Measurements from ENCODE around the gene RBBP8NL. TPM values are rescaled to one million over a fixed set of nuclear protein-coding genes. Genes with fewer than 3 reads are reported as not detected.

The RBBP8NL gene
- total RNA-seq, 2 experiments from 2014 or later: not detected

DNA sequence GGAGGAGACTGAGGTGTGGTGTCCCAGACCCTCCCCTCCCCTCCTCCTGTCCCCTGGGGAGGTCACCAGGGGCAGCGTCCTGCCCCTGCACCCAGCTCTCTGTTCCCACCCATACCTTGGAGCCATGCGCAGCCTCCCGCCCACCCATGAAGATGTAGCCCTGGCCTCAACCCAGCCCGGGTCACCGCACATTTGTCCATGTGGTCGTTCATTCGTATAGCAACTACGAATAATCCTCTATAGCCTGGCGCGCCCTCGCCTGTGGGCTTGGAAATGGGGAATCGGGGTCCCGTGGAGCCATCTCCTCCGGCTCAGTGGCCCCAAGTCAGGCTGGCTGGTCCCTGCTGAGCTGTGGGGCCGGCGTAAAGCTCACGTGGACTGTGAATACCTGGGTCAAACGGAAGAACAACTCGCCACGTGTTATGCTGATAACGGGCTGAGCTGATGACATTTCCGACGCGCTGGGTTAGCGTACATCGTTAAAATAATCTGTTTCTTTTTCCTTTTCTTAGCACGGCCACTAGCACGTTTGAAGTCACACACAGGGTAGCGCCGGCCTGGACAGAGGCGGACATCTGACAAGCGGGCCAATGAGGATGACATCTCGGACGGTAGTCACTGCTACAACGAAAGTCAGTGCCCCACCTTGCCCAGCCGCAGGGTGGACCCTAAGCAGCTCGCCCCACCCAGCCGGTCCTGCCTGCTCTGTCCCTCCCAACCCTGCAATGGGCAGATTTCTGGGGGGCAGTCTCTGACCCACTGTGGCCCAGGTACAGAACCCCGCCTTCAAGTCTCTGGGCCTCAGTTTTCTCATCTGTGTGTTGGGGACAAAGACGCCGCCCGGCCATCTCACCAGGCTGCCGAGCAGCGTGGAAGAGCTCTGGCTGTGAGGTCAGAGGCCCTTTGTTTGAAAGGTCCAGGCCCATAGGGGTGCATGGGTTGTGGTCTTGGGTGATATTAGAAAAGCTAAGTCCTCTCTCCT, 19.8 kb upstream of the RBBP8NL start:
- CTCF ChIA-PET: no interaction called here
- H3K4me1 Mint-ChIP-seq (ENCODE audit: low read depth): no peaks in the 10 kb centered on the region

DNA sequence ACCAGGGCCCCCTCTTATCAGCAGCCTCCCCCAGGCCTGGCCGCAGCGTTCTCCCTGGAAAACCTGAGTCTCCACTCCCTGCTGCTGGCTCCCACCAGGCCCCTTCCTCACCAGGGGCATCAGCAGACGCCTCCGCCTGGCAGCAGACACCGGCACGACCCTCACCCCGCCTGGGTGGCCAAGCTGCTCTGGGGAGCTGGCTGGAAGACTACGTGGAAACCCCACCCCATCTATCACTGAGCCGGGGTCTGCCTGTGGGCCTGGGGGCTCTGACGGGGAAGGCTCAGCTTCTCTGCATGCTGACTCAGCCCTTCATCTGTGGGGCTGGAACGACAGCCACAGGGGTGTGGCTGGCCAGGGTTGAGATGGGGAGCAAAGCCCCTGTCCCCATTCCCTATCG, 19.1 kb upstream of the RBBP8NL start:
- Histone ChIP-seq H3K27ac (ENCODE audit: low read depth in 1 of 2, low read length in 2 of 2) (no peak overlapping the region), H3K36me3 (ENCODE audit: insufficient read depth, low read length) (no peaks in the 10 kb centered on the region), H3K27me3 (ENCODE audit: control insufficient read depth in 1 of 2, insufficient read depth in 2 of 2, low read length in 2 of 2) (peaks cover 2 to 5% of the 10 kb centered on the region in 2 experiments), H3K9me3 (ENCODE audit: control insufficient read depth in 1 of 2, insufficient read depth in 1 of 2, low read length in 2 of 2) (peaks cover 0 to 3% of the 10 kb centered on the region in 2 experiments), H3K4me3 (ENCODE audit: low read length) (no peak overlapping the region), H3K4me1 (ENCODE audit: insufficient read depth, low read length) (no peaks in the 10 kb centered on the region)
- no peaks in the 10 kb centered on the region for H3K4me1 Mint-ChIP-seq (ENCODE audit: low read depth)
- TF ChIP-seq CTCF (IDR thresholded peaks at IDR 0.05): no peak
- DNase-seq (no peak), ATAC-seq (ENCODE audit: poor library complexity) (no peak)
- peaks cover 16% of the 10 kb centered on the region for H3K27me3 Mint-ChIP-seq
- POLR2A ChIA-PET: no interaction called here
- H3K27ac Mint-ChIP-seq: no peak overlapping the region
- H3K4me3 Mint-ChIP-seq: no peak overlapping the region
- CTCF ChIA-PET: no interaction called here
- H3K9me3 Mint-ChIP-seq: no peaks in the 10 kb centered on the region
- intact Hi-C loops (cut with DNase I, micrococcal nuclease): no loop called here
- H3K36me3 Mint-ChIP-seq (ENCODE audit: low read depth): no peaks in the 10 kb centered on the region

More for the DNA sequence above, 19.8 kb upstream of the RBBP8NL start:
- peaks cover 0 to under 1% of the 10 kb centered on the region in 2 experiments for H3K27me3 ChIP-seq (ENCODE audit: control insufficient read depth in 1 of 2, insufficient read depth in 2 of 2, low read length in 2 of 2)
- intact Hi-C loops (cut with DNase I, micrococcal nuclease): no loop called here
- Mint-ChIP-seq H3K9me3 (no peaks in the 10 kb centered on the region), H3K36me3 (ENCODE audit: low read depth) (no peaks in the 10 kb centered on the region), H3K27ac (no peak overlapping the region), H3K4me3 (no peak overlapping the region), H3K27me3 (peaks cover 16% of the 10 kb centered on the region)
- no peak for TF ChIP-seq CTCF (IDR thresholded peaks at IDR 0.05)
- no peak overlapping the region for H3K27ac ChIP-seq (ENCODE audit: low read depth in 1 of 2, low read length in 2 of 2)
- H3K4me1 ChIP-seq (ENCODE audit: insufficient read depth, low read length): no peaks in the 10 kb centered on the region
- no peak for DNase-seq
- H3K4me3 ChIP-seq (ENCODE audit: low read length): no peak overlapping the region
- H3K9me3 ChIP-seq (ENCODE audit: control insufficient read depth in 1 of 2, insufficient read depth in 1 of 2, low read length in 2 of 2): no peaks in the 10 kb centered on the region
- no peak for ATAC-seq (ENCODE audit: poor library complexity)
- POLR2A ChIA-PET: no interaction called here
- H3K36me3 ChIP-seq (ENCODE audit: insufficient read depth, low read length): no peaks in the 10 kb centered on the region

- no peak for DNase-seq
- no peaks in the 10 kb centered on the region for H3K36me3 Mint-ChIP-seq (ENCODE audit: low read depth)
- intact Hi-C loops (cut with DNase I, micrococcal nuclease): no loop called here
- no peaks in the 10 kb centered on the region for H3K36me3 ChIP-seq (ENCODE audit: insufficient read depth, low read length)
- H3K27ac Mint-ChIP-seq: no peak overlapping the region
- H3K4me3 Mint-ChIP-seq: no peak overlapping the region
- peaks cover 0 to 3% of the 10 kb centered on the region in 2 experiments for H3K9me3 ChIP-seq (ENCODE audit: control insufficient read depth in 1 of 2, insufficient read depth in 1 of 2, low read length in 2 of 2)
- ATAC-seq (ENCODE audit: poor library complexity): no peak
- H3K4me3 ChIP-seq (ENCODE audit: low read length): no peak overlapping the region
- no peak overlapping the region for H3K27ac ChIP-seq (ENCODE audit: low read depth in 1 of 2, low read length in 2 of 2)
- H3K9me3 Mint-ChIP-seq: no peaks in the 10 kb centered on the region
- no peaks in the 10 kb centered on the region for H3K4me1 Mint-ChIP-seq (ENCODE audit: low read depth)
- H3K27me3 ChIP-seq (ENCODE audit: control insufficient read depth in 1 of 2, insufficient read depth in 2 of 2, low read length in 2 of 2): peaks cover 2 to 5% of the 10 kb centered on the region in 2 experiments
- ChIA-PET CTCF (no interaction called here), POLR2A (no interaction called here)
- peaks cover 16% of the 10 kb centered on the region for H3K27me3 Mint-ChIP-seq
- no peaks in the 10 kb centered on the region for H3K4me1 ChIP-seq (ENCODE audit: insufficient read depth, low read length)
- no peak for TF ChIP-seq CTCF (IDR thresholded peaks at IDR 0.05)
Observed at GRCh38 chr20:62445553-62446340, 18.4 kb upstream of the RBBP8NL start.

Data from CD4-positive, alpha-beta T cell (primary cell).